ENCODE measurements around the gene LIN9. TPM values are rescaled to one million over a fixed set of nuclear protein-coding genes. Genes with fewer than 3 reads are reported as not detected.

The LIN9 gene
- total and polyA plus RNA-seq, 2 donors (not counting 3 experiments of a cell fraction or from before 2014, with no cell fraction given) = 2.5 to 7.6 TPM

DNA sequence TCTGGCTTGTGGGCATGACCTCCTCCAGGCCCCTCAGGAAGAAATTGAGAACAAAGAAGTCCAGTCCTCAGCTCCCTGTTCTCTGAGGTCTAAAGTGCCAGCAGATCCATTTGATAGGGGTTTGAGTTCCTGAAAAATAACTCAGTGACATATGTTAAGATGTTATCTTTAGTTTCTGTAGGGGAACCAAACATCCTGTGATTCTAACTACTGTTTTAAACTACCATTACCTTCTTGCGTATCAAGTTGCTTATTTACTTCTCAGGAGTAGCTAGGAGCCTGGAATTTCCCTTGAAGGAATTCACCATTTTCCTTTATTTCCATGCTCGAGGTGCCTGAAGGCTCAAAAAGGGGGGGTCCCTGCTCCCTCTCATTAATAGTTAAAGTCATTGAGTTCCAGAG, 18.8 kb upstream of the LIN9 start:
- no peaks in the 10 kb centered on the region for H3K9me1 ChIP-seq (replicated peaks; ENCODE audit: control insufficient read depth, extremely low read depth, insufficient read depth, low read length)
- no peak for TF ChIP-seq GATA2 (IDR thresholded peaks at IDR 0.05; ENCODE audit: insufficient read depth, insufficient read length, low read depth, low read length)
- TF ChIP-seq POLR2AphosphoS5 (IDR thresholded peaks at IDR 0.05; ENCODE audit: insufficient read depth, low read depth, low read length) = no peak
- no peak for TF ChIP-seq EZH2 (IDR thresholded peaks at IDR 0.05; ENCODE audit: borderline replicate concordance, low read depth, low read length, severe bottlenecking)
- TF ChIP-seq, protein P1, sequence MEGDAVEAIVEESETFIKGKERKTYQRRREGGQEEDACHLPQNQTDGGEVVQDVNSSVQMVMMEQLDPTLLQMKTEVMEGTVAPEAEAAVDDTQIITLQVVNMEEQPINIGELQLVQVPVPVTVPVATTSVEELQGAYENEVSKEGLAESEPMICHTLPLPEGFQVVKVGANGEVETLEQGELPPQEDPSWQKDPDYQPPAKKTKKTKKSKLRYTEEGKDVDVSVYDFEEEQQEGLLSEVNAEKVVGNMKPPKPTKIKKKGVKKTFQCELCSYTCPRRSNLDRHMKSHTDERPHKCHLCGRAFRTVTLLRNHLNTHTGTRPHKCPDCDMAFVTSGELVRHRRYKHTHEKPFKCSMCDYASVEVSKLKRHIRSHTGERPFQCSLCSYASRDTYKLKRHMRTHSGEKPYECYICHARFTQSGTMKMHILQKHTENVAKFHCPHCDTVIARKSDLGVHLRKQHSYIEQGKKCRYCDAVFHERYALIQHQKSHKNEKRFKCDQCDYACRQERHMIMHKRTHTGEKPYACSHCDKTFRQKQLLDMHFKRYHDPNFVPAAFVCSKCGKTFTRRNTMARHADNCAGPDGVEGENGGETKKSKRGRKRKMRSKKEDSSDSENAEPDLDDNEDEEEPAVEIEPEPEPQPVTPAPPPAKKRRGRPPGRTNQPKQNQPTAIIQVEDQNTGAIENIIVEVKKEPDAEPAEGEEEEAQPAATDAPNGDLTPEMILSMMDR (IDR thresholded peaks at IDR 0.05; ENCODE audit: extremely low read depth in 1 of 2, insufficient read depth in 1 of 2, low read depth in 1 of 2, low read length in 2 of 2) = no peak
- no peak for TF ChIP-seq MYC (IDR thresholded peaks at IDR 0.05; ENCODE audit: low read depth, low read length)
- no peak for TF ChIP-seq POLR2A (IDR thresholded peaks at IDR 0.05; ENCODE audit: low read depth, low read length)
- no peak for TF ChIP-seq JUN (IDR thresholded peaks at IDR 0.05; ENCODE audit: borderline replicate concordance, insufficient read depth, insufficient read length, low read depth)
- TF ChIP-seq, protein P2, sequence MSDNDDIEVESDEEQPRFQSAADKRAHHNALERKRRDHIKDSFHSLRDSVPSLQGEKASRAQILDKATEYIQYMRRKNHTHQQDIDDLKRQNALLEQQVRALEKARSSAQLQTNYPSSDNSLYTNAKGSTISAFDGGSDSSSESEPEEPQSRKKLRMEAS (IDR thresholded peaks at IDR 0.05; ENCODE audit: insufficient read depth, insufficient read length) = no peak
- no peak for TF ChIP-seq FOS (IDR thresholded peaks at IDR 0.05; ENCODE audit: borderline replicate concordance, insufficient read depth, low read length)
- intact Hi-C loops (cut with micrococcal nuclease) (no loop called here), dilution Hi-C loops (cut with MboI; ENCODE audit: extremely low pct_ligation_motif_present, low sequenced_read_pairs) (no loop called here)
- H3K36me3 ChIP-seq (ENCODE audit: control insufficient read depth in 2 of 2, extremely low read depth in 1 of 2, insufficient read depth in 2 of 2, low read length in 2 of 2) = no peaks in the 10 kb centered on the region
- H3K79me2 ChIP-seq (ENCODE audit: control insufficient read depth, insufficient read depth, low read length) = no peaks in the 10 kb centered on the region
- no peak overlapping the region for H2AFZ ChIP-seq (ENCODE audit: low read depth, low read length)
- H3K4me3 ChIP-seq (replicated peaks in 1 of 3; ENCODE audit: insufficient read depth in 1 of 3, low read depth in 1 of 3, low read length in 3 of 3) = no peak overlapping the region
- H3K9me3 ChIP-seq (replicated peaks; ENCODE audit: control insufficient read depth, insufficient read depth, low read length) = no peaks in the 10 kb centered on the region
- H3K4me1 ChIP-seq (ENCODE audit: control insufficient read depth, extremely low read depth, insufficient read depth, low read length) = no peaks in the 10 kb centered on the region
- H3K9ac ChIP-seq (replicated peaks; ENCODE audit: extremely low read depth, insufficient read depth, low read length) = no peak overlapping the region
- POLR2A ChIA-PET = no interaction called here
- peaks cover 0 to 7% of the 10 kb centered on the region in 2 experiments for H3K27me3 ChIP-seq (ENCODE audit: control insufficient read depth in 2 of 2, insufficient read depth in 2 of 2, low read length in 2 of 2)
- FAIRE-seq = no peak
- H3K27ac ChIP-seq (ENCODE audit: insufficient read depth, low read depth, low read length) = no peak overlapping the region
- no peak for DNase-seq (ENCODE audit: low read depth, low spot score)
- H3K4me2 ChIP-seq (ENCODE audit: insufficient read depth, low read length) = no peak overlapping the region
- CTCF ChIA-PET = interaction anchor here (1.2 to 2.4 kb wide), 2 partner anchors 45 to 202 kb away, joined by 3 to 9 read pairs; no protein-coding TSS in a partner anchor
- no TSS peak for BruUV-seq (replicated peaks)
- H4K20me1 ChIP-seq (replicated peaks; ENCODE audit: control insufficient read depth, extremely low read depth, insufficient read depth, low read length) = no peaks in the 10 kb centered on the region

Data from endothelial cell of umbilical vein (primary cell).